GM21381 (cell line): ENCODE results near the gene SOX5.
"Not testable (repeated sequence)": the region's sequence is repeated elsewhere in the genome, so short reads cannot be mapped to it uniquely, and the experiment has no call there.

Source experiments
- ATAC-seq: cut with Tn5 transposase; IDR thresholded peaks from one replicate; pipeline ENCODE4 v1.9.1; 2021; ENCODE audit warnings: mild to moderate bottlenecking, moderate library complexity; ENCODE audit not compliant: unreplicated experiment

The SOX5 gene

GRCh38 chr12:23556661-23557060 is 392.8 kb downstream of the SOX5 start:
- ATAC-seq = no peak

GRCh38 chr12:23555825-23556207 is 393.7 kb downstream of the SOX5 start:
- ATAC-seq = no peak

- ATAC-seq = no peak
Observed at GRCh38 chr12:23555180-23555824, 394.2 kb downstream of the SOX5 start.

GRCh38 chr12:23552417-23552816 is 397.1 kb downstream of the SOX5 start:
- ATAC-seq = no peak

- ATAC-seq = no peak
Observed at GRCh38 chr12:23550753-23551152, 398.7 kb downstream of the SOX5 start.

GRCh38 chr12:23548742-23549141 is 400.7 kb downstream of the SOX5 start:
- no peak for ATAC-seq

- ATAC-seq = no peak
Observed at GRCh38 chr12:23546756-23547155, 402.7 kb downstream of the SOX5 start.

- no peak for ATAC-seq
Observed at GRCh38 chr12:23543767-23544166, 405.7 kb downstream of the SOX5 start.

GRCh38 chr12:23542187-23542586 is 407.3 kb downstream of the SOX5 start:
- ATAC-seq = no peak

GRCh38 chr12:23540572-23540971 is 408.9 kb downstream of the SOX5 start:
- ATAC-seq = no peak

- peak; percentile 89 for ATAC-seq
Observed at GRCh38 chr12:23536293-23536692, 413.2 kb downstream of the SOX5 start.

- no peak for ATAC-seq
Observed at GRCh38 chr12:23535441-23535840, 414.0 kb downstream of the SOX5 start.

- ATAC-seq = no peak
Observed at GRCh38 chr12:23534196-23534595, 415.3 kb downstream of the SOX5 start.

- ATAC-seq = no peak
Observed at GRCh38 chr12:23533699-23534098, 415.8 kb downstream of the SOX5 start.

GRCh38 chr12:23533265-23533664 is 416.2 kb downstream of the SOX5 start:
- no peak for ATAC-seq

GRCh38 chr12:23528316-23528715 is 421.2 kb downstream of the SOX5 start:
- ATAC-seq = no peak

- no peak for ATAC-seq
Observed at GRCh38 chr12:23525450-23526072, 423.9 kb downstream of the SOX5 start.

GRCh38 chr12:23523339-23523738 is 426.1 kb downstream of the SOX5 start:
- ATAC-seq = no peak

- not testable (repeated sequence) for ATAC-seq
Observed at GRCh38 chr12:23519444-23519843, 430.0 kb downstream of the SOX5 start.

- not testable (repeated sequence) for ATAC-seq
Observed at GRCh38 chr12:23515785-23516184, 433.7 kb downstream of the SOX5 start.

- ATAC-seq = no peak
Observed at GRCh38 chr12:23510484-23510883, 439.0 kb downstream of the SOX5 start.

GRCh38 chr12:23509832-23510231 is 439.6 kb downstream of the SOX5 start:
- ATAC-seq = not testable (repeated sequence)

GRCh38 chr12:23507785-23508184 is 441.7 kb downstream of the SOX5 start:
- not testable (repeated sequence) for ATAC-seq
